Fibroblast of upper back skin (primary cell): ENCODE measurements around the gene EID2B.

Experiments used
- DNase-seq: peaks from one replicate; pipeline ENCODE4 v3.0.0-alpha.2; 2013

EID2B gene, protein sequence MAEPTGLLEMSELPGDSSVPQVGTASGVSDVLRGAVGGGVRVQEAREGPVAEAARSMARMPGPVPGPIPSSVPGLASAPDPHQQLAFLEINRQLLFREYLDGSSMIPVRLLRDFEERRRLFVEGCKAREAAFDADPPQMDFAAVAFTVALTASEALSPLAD

DNA sequence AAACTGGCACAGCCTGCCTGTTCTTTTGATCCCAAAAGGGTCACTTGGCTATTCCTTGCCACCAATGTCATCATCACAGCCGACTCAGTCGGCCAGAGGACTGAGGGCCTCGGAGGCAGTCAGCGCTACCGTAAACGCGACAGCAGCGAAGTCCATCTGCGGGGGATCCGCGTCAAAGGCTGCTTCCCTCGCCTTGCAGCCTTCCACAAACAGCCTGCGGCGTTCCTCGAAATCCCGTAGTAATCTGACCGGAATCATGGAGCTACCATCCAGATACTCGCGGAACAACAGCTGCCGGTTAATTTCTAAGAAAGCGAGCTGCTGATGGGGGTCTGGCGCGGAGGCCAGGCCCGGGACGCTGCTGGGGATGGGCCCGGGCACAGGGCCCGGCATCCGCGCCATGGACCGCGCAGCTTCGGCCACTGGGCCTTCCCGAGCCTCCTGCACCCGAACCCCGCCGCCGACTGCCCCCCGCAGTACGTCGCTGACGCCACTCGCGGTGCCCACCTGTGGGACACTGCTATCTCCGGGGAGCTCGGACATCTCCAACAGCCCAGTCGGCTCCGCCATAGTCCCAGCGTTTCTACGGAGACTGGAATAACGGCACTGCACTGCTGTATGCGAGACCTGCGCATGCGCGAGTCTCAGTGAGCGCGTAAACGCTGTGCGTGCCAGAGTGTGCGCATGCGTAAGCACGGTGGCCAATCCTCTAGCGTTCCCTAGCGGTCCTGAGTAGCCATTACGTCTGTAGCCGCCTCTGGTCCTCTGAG, at the start of gene EID2B:
Gene EID2B, minus strand, starts transcription at position 620 of the 770 bp plus-strand sequence. Its CDS starts 50 bp downstream, at position 570.
- peak; percentile 95 for DNase-seq

DNA sequence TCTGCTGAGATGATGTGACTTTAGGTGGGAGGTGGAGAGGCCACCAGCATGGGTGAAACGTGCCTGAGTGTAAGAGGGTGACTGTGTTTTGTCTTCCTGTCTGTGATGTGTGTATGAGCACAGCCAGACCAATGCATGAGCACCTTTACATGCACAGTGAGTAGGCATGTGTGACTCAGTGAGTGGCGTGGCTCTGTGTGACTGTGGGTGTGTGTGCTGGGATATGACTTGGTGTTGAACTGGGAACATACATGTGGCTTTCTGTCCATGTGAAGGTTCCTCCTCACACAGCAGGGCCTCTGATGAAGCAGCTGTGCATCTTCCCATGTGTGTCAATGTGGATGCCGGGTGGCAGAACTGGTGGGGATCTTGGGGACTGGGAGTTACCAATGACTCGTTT, 49.8 kb upstream of the EID2B start:
- no peak for DNase-seq

DNA sequence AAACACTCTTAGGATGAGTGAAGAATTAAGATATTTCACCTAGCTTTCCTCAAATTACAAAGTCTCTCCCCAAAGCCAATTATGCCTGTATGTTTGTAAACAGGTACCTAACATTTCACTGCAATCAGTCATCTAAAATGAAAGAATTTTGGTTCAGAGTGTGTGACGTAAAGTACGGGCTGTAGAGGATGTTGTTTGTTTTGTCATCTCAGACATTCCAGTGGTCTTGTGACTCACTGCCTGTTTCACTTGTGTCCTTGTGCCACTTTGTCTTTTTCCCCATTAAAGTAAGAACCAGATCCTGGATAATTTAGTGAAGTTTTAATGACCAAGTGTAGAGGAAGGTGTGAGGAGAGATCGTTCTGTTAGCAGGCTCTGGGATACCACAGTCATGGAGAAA, 36.0 kb upstream of the EID2B start:
- DNase-seq = no peak

DNA sequence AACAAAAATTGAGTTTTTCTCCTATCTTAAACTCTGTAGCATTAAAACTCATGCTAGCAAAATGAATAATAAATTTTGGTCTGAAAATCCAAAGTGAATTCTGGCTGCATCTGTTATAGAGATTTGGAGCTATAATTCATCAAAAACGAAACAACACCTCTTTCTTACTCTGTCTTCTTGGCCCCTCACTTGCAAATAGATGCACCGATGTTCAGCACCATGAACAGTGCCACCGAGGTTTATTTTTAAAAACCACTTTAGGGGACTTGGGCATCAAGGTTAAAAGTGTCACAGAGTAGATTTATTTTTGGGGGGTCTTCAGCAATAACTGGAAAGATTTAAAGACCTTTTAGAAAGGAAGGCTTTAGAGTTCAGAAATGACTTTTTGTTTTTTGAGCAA, 33.4 kb upstream of the EID2B start:
- DNase-seq = no peak

DNA sequence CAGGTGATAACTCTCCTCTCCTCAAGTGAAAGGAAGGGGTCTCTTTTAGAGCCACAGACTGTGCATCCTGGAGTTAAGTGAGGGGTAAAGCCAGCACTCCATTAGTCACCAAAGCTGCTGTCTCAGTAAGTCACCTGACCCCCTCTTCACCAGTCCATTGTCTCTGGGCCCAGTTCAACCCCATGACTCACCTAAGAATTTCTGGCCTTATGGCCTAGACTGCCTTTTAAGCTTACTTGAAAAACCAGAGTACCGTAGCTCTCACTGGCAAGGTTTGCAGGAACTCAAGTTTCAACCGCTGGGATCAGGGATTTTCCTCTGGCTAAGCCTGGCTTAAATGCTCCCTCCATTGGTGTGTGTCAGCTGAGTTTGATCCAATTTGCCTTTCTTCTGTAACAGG, 30.8 kb upstream of the EID2B start:
- no peak for DNase-seq

DNA sequence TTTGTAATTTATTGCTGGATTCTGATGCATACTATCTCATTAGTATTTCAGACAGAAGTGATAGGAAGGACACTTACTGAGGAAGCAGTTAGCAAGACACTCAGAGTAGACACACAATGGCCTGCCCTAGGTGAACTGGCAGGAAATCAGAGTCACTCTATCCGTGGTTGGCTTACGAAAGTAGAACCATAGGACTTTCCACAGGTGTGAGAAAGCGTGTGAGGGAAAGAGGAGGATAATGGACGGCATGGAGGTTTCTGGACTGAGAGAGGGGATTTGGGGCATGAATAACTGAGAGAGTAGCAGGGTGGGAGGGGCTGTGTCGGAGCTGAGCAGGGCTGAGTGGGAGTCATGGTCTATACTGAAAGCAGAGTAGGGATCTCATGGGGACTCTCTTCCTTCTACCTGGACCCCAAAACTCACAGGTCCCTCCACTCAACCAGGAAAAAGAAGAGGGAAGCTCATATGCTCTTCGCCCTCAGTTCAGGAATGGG, 26.0 kb upstream of the EID2B start:
- no peak for DNase-seq

DNA sequence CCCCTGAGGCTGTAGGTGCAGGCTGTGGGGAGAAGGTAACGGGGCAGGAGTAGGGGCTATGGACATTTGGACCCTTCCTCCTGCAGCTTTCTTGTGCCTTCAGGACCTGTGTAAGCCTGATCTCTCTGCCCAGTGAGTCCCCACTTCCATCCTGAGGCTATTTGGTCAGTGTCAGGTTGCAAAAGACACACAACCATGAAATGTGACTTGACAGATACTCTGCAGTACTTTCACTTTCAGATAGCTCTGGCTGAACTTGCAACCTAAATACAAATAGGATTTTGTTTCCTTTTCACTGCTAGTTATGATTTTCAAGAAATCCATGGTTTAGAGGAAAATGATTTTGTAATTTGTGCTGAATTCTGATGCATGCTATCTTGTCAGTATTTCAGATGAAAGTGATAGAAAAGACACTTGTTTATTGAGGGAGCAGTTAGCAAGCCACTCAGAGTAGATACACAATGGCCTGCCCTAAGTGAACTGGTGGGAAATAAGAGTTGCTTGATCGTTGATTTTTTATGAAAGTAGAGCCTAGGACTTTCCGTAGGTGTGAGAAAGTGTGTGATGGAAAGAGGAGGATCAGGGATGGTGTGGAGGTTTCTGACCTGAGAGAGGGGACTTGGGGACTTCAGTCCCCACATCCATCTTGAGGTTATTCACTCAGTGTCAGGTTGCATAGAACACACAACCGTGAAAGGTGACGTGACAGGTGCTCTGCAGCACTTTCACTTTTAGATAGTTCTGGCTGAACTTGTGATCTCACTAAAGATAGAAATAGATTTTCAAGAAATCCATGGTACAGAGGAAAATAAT, 25.4 kb upstream of the EID2B start:
- DNase-seq = no peak

DNA sequence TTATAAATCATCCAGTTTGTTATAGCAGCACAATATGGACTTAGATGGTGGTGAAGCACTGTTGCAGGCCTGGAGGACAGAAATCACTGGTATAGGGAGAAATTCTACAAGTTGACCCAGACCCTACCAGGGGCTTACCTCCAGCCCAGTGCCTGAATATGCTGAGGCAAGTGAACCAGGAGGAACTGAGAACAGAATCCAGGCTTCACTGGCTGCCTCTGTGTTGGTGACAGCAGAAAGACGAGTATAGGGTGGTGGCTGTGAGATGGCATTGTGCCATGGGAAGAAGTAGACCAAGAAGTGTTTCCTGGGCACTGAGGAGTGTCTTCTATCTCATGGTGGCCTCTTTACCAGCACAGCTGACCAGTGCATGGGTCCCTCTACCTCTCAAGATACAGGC, 23.2 kb upstream of the EID2B start:
- no peak for DNase-seq

DNA sequence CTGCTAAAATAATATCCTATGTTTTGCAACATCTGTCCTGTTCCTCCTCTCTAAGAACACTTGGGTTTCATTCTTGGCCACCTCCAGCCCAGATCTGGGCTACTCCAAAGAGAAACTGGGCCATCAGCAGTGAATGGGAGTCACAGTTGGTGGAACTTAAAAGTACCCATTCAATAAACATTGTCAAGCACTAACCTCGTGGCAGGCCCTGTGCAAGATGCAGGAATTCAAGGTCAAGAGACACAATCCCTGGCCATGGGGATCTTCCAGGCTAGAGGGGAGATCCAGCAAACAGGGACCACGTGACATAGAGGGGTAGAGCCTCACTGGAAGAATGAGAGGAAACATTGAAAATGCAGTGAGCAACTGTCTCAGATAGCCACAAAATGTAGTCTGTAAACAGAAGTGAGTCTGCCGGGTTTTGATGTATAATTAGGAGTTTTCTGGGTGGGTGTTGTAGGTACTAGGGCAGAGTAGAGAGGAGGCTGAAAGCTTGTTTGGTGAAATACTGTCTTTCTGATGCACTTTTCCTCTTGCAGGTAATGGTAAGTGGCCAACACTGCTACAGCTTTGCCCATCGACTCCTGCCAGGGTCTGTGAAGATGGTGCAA, 22.2 kb upstream of the EID2B start:
- DNase-seq = no peak

DNA sequence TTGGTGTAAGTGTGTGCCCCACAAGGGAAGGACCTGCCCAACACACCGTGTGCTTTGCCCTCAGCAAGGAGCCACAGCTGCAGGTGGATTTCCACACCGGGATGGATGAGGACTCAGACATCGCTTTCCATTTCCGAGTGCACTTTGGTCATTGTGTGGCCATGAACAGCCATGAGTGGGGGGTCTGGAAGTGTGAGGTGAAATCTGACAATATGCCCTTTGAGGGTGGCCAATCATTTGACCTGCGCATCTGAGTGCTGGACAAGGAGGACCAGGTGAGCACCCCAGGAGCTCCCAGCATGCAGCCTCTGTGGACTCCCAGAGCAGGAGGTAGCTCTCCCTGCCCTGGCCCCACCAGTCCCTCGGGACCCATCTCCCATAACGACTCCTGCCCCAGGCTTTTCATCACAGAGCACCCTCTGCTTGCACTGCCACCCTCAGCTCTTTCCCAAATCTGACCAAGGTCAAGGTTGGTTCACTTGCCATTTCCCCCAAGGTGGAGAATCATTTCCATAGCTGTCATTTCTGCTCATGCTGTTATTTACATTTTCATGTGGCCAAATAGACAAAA, 20.5 kb upstream of the EID2B start:
- DNase-seq = no peak

DNA sequence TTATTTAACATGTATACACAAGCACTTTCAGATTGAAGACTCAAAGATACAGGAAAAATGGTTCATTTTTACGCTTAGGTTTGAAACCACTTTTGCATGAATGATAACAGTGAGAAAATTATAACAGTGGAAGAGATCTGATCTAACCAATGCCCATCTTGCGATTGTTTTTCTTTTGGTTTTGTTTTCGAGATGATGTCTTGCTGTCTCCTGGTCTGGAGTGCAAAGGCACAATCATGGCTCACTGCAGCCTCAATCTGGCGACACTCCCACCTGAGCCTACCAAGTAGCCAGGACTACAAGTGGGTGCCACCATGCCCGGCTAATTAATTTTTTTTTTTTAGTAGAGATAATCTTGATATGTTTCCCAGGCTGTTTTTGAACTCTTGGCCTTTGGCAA, 17.5 kb upstream of the EID2B start:
- no peak for DNase-seq

DNA sequence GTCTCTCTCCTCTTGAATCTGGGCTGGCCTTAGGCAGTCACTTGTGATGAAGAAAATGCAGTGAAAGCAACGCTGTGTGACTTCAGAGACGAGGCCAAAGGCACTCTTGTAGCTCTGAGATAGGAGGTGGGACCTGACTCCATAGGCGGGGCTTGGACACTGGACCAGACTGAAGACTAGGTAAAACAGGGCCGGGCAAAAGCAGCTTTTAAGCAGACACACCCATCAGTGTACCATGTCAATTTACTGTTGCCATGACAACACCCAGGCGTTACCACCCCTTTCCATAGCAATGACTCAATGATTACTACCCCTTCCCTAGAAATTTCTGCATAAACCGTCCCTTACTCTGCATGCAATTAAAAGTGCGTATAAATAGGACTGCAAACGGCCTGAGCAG, 13.9 kb upstream of the EID2B start:
- DNase-seq = no peak

DNA sequence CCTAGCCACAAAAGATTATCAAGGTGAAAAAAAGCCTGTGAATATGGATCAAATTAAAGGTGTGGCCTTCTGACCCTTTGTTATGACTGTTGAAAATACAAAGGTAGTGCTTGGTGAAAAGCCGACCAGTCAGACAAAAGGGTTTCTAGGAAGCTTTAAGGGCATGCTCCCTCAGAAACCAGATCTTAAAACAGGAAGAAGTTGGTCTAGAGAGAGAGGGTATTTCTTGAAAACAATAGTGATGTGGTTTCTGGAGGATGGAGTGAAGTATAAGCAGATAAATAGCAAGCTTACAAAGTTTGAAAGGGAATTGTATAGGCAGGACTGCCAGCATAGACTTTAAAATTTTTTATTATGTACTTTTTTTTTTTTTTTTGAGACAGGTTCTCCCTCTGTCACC, 12.3 kb upstream of the EID2B start:
- DNase-seq = no peak

DNA sequence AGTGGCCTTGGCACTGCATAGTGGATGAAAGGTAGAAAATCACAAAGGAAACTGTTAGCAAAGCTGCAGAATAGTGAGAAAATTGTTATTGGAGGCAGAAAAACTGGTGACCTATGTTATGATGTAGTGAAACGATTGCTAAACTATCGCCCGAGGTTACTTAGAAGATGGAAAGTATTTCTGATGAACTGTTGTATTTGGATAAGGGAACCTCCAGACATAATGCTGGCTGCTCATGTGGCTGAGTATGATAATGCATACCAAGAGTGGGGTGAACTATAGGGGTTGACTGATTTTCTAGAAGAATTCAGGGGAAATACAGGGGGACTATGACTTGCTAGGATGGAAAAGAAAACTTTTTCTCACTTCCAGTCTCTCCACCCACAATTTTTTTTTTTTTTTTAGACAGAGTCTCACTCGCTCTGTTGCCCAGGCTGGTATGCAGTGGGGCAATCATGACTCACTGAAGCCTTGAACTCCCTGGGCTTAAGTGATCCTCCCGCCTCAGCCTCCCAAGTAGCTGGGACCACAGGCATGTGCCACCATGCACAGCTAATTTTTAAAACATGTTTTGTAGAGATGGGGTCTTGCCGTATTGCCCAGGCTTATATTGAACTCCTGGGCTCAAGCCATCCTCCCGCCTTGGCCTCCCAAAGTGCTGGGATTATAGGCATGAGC, 11.7 kb upstream of the EID2B start:
- peak; percentile 27 for DNase-seq

DNA sequence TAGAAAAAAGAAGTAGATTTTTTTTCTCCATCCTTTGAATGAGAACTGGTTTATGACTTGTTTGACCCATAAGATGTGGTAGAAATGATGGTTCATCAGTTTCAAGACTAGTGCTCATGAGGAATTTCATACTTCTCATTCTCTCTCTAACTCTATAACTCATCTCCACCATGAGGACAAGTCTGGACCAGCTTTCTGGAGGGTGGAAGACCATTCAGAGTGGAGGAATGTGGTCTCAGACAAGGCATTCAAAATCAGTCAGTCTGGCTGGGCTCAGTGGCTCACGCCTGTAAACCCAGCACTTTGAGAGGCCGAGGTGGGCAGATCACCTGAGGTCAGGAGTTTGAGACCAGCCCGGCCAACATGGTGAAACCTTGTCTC, 10.8 kb upstream of the EID2B start:
- no peak for DNase-seq

DNA sequence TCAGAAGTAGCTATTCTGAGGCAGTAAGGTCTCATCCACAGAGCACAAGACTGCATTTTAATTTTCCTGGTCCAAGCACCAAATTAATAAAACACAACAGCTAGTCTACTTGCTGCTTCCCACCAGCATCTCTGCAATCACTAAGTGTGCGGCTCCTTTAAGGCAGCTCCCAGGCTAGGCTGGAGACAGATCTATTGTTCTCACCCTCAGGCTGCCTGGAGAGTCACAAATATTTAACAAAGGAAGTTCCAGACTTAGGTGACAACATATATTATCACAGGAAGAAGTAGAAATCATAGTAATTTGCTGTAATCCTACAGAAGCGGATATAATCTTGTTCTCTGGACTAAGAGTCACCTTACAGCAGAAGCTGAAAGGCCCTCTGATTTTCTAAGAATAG, 9.6 kb upstream of the EID2B start:
- DNase-seq = no peak

DNA sequence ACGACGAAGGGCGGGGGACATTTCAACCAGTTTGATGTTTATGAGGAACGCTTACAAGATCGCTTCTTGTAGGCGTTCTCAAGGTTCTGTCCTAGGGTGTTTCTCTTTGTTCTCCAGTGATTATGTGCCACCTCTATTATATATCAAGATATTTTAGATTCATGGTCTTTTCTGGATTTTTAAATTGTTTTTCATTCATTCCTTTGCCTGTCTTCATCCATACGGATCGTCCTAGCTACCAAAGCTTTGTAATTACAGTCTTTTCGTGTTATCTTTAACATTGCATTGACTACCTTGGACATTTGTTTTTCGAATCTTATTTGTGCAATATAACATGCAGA, 7.7 kb upstream of the EID2B start:
- no peak for DNase-seq

DNA sequence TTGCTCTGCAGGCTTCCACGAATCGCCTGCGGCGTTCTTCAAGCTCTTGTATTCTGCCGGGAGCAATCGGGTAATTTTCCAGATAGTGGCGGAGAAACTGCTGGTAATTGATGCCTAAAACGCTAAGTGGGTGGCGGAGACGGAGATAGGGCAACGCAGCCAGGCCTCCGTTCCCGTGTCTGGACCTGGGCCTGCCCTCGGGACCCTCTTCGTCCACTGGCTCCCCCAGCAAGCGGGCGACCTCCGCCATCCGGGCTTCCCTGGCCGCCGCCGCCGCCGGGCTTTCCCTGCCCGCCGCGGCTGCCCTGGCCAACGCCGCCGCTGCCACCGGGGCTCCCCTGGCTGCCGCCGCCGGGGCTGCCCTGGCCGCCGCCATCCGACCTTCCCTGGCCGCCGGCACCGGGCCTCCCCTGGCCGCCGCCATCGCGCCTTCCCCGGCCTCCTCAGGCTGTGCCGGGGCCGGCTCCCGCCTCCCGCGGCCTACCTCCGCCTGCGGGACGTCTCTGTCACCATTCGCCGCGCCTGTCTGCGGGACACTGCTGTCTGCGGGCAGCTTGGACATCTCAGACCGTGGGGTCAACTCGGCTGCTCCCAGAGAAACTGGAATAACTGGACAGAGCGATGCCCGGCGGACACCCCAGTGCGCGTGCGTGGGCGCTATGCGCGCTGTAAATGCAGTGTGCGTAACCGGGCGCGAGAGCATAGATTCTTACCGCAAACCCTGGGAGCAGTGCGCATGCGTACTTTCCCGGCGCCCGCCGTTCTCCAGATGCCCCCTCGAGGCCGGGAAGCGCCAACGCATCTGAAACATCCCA, 7.1 kb upstream of the EID2B start, which contains the start of gene EID2:
Gene EID2, minus strand, starts transcription at position 644 of the 815 bp plus-strand sequence. Its CDS starts 82 bp downstream, at position 562.
- DNase-seq = peak; percentile 92

DNA sequence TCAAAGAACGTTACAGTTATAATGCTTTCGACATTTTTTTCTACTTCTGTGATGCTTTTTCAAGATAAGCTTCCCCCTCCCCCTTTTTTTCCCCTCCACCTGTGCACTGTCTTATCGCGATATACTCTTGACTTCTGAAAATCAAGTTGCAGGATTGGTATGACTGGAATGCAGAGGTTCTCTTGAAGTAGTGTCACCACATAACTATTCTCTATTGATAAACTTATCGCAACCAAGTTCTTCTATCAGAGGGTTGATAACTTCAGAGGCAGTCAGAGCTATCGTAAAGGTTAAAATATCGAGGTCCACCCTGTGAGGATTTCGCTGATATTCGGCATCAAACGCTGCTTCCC, 6.5 kb upstream of the EID2B start:
- DNase-seq = peak; percentile 56

DNA sequence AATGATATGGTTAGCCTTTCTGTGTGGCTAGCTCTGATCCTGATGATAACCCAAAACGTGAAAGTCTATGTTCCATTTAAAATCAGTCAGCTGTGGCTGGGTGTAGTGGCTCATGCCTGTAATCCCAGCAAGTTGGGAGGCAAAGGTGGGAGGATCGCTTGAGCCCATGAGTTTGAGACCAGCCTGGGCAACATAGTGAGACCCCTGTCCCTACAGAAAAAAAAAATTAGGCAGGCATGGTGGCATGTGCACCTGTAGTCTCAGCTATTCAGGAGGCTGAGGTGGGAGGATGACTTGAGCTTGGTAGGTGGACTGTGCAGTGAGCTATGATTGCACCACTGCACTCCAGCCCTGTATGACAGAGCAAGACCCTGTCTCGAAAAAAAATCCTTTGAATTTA, 1.1 kb upstream of the EID2B start:
- no peak for DNase-seq

DNA sequence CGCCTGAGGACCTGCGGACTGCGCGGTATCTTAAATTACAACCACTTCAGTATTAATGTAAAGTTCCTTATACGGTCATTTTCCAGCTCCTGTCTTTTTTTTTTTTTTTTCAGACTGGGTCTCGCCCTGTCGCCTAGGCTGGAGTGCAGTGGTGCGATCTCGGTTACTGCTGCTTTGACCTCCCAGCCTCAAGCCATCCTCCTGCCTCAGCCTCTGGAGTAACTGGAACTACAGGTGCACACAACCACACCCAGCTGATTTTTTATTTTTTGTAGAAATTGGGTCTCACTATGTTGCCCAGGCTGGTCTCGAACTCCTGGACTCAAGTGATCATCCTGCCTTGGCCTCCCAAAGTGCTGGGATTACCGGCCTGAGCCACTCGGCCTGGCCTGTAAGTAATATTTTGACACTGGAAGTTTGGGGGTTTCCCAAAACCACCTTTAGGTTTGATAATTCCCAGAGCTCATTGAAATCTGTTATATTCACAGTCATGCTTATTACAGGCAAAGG, 406 bp upstream of the EID2B start:
- DNase-seq = no peak
